Lung (tissue), 12 donors: Measurements from ENCODE around the gene ANTXRL. TPM values are rescaled to one million over a fixed set of nuclear protein-coding genes. Genes with fewer than 3 reads are reported as not detected.

Experiments
- ATAC-seq: fragments of 200-7000 bp; cut with Tn5 transposase; one replicate; pipeline ENCODE4 v1.9.1; 2020; ENCODE audit warnings: moderate number of reproducible peaks; ENCODE audit not compliant: insufficient read depth, low FRiP score
- DNase-seq, 3 donors: peaks; one replicate each; pipeline ENCODE4 v3.0.0-alpha.2; 2013 to 2017
- H3K27ac ChIP-seq, 2 donors: one replicate each; pipeline ENCODE4 v1.5.1; 2013; ENCODE audit warnings: mild to moderate bottlenecking in 2 of 2, moderate library complexity in 2 of 2, control low read depth in 1 of 2, inconsistent platforms in 1 of 2, low read depth in 1 of 2, low read length in 1 of 2
- H3K27me3 ChIP-seq, 3 donors: one replicate each; pipeline ENCODE4 v1.5.1; 2013; ENCODE audit warnings: low read length in 2 of 3; ENCODE audit not compliant: control insufficient read depth in 3 of 3, insufficient read depth in 3 of 3
- H3K36me3 ChIP-seq, 4 donors: one replicate each; pipeline ENCODE4 v1.5.1; 2013; ENCODE audit warnings: low read length in 4 of 4, mild to moderate bottlenecking in 1 of 4, moderate library complexity in 1 of 4; ENCODE audit not compliant: control insufficient read depth in 4 of 4, insufficient read depth in 4 of 4
- H3K4me1 ChIP-seq, 5 donors: one replicate each; pipeline ENCODE4 v1.5.1; 2013; ENCODE audit warnings: low read length in 5 of 5, mild to moderate bottlenecking in 2 of 5, moderate library complexity in 1 of 5; ENCODE audit not compliant: control insufficient read depth in 5 of 5, insufficient read depth in 5 of 5
- H3K4me3 ChIP-seq: one replicate; pipeline ENCODE4 v1.5.1; 2013; ENCODE audit warnings: mild to moderate bottlenecking, control low read depth, moderate library complexity
- H3K9ac ChIP-seq, 2 donors: one replicate each; pipeline ENCODE4 v1.5.1; 2013; ENCODE audit warnings: low read length in 2 of 2, control low read depth in 1 of 2; ENCODE audit not compliant: insufficient read depth in 1 of 2
- H3K9me3 ChIP-seq, 4 donors: one replicate each; pipeline ENCODE4 v1.5.1; 2013; ENCODE audit warnings: low read length in 3 of 4, mild to moderate bottlenecking in 1 of 4, moderate library complexity in 1 of 4; ENCODE audit not compliant: control insufficient read depth in 4 of 4, insufficient read depth in 3 of 4
- CTCF ChIP-seq: IDR thresholded peaks from 2 replicates; pipeline ENCODE4 v1.5.1; 2012; ENCODE audit warnings: mild to moderate bottlenecking; ENCODE audit errors: control extremely low read depth, extremely low read depth
- WGBS, 2 donors: extraction: QIAGEN DNeasy Blood & Tissue Kit; methylation state at CpG; one replicate each; pipeline ENCODE4 v1.1.7; 2013; 5-methylcytosine and 5-hydroxymethylcytosine counted together
- polyA plus RNA-seq, 2 donors: library from polyadenylated mRNA; stranded (reverse); fragments of 200-250 nt; gene quantifications; one replicate each; pipeline ENCODE4 v1.2.1, GENCODE V29; 2013
- total RNA-seq, 2 donors: library from RNA; depleted of rRNA in 1 of 2; stranded (reverse); fragments of >200 nt in 1 of 2; gene quantifications; one replicate each; pipeline ENCODE4 v1.2.1, GENCODE V29; 2014 to 2021
- donor health status: control.
- donor health status: control.
- donor health status: Bipolar disorder and iron deficiency.
- donor health status: healthy.
- donor health status: DM: yes; HTN: yes; CAD: no.

ANTXRL gene
- total and polyA plus RNA-seq, 4 donors: not detected

DNA sequence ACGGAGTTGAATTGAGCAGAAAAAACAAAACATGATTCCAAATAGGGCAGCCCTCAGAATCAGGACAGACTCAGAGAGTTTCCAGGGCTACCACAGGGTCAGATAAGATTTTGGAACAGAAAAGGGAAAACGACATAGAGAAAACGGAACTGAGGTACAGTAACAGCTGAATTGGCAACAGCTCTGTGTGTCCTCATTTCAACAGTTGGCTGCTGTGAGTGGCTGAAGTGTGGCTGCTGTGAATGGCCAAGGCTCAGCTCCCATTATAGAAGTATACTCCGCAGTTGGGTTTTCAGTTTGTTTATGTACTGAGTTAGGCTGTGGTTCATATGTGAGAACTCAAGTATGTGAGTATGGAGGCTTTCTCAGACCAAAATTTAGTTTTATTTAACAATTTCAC, 32.0 kb downstream of the ANTXRL start:
- WGBS, 2 donors: 59 to 71% methylated on average over 4 of the region's 4 CpGs
- no peak overlapping the region for H3K4me3 ChIP-seq
- H3K36me3 ChIP-seq: no peaks in the 10 kb centered on the region
- peak in 2 of 3 donors; percentile 49 to 64 for DNase-seq
- H3K9ac ChIP-seq: peak overlapping the region in 1 of 2 donors; percentile 20
- no peak for TF ChIP-seq CTCF
- no peak overlapping the region for H3K27ac ChIP-seq
- no peaks in the 10 kb centered on the region for H3K9me3 ChIP-seq
- no peaks in the 10 kb centered on the region for H3K27me3 ChIP-seq
- ATAC-seq: no peak
- peaks cover 1 to 7% (median 6%) of the 10 kb centered on the region in 5 donors for H3K4me1 ChIP-seq

- no peak for ATAC-seq
Observed at GRCh38 chr10:46319389-46319788, 32.6 kb downstream of the ANTXRL start.

GRCh38 chr10:46321770-46322169, 35.0 kb downstream of the ANTXRL start:
- Histone ChIP-seq H3K36me3 (no peaks in the 10 kb centered on the region), H3K27ac (no peak overlapping the region), H3K4me1 (peaks cover 0 to 7% (median 4%) of the 10 kb centered on the region in 5 donors), H3K4me3 (no peak overlapping the region), H3K9ac (no peak overlapping the region), H3K9me3 (no peaks in the 10 kb centered on the region), H3K27me3 (no peaks in the 10 kb centered on the region)
- no peak for ATAC-seq
- TF ChIP-seq CTCF: no peak
- 95 to 97% methylated on average over 4 of the region's 4 CpGs for WGBS, 2 donors
- DNase-seq: peak in 1 of 3 donors; percentile 0

More at GRCh38 chr10:46319389-46319788, 32.6 kb downstream of the ANTXRL start:
- no peaks in the 10 kb centered on the region for H3K9me3 ChIP-seq
- DNase-seq: no peak
- no peaks in the 10 kb centered on the region for H3K36me3 ChIP-seq
- no peak overlapping the region for H3K4me3 ChIP-seq
- TF ChIP-seq CTCF: no peak
- WGBS, 2 donors: 92 to 97% methylated on average over 3 of the region's 3 CpGs
- no peak overlapping the region for H3K27ac ChIP-seq
- H3K4me1 ChIP-seq: peaks cover 1 to 7% (median 6%) of the 10 kb centered on the region in 5 donors
- H3K27me3 ChIP-seq: no peaks in the 10 kb centered on the region
- no peak overlapping the region for H3K9ac ChIP-seq

GRCh38 chr10:46323176-46323575, 36.4 kb downstream of the ANTXRL start:
- H3K9ac ChIP-seq: no peak overlapping the region
- DNase-seq (no peak), ATAC-seq (no peak)
- H3K27me3 ChIP-seq: no peaks in the 10 kb centered on the region
- no peaks in the 10 kb centered on the region for H3K9me3 ChIP-seq
- H3K4me3 ChIP-seq: no peak overlapping the region
- H3K4me1 ChIP-seq: peaks cover 0 to 7% (median 4%) of the 10 kb centered on the region in 5 donors
- no peak for TF ChIP-seq CTCF
- H3K36me3 ChIP-seq: no peaks in the 10 kb centered on the region
- 42 to 76% methylated on average over 4 of the region's 4 CpGs for WGBS, 2 donors
- no peak overlapping the region for H3K27ac ChIP-seq
